ENCODE results near the gene NR3C2. TPM values are rescaled to one million over a fixed set of nuclear protein-coding genes. Genes with fewer than 3 reads are reported as not detected.
A peak's percentile ranks its signal among the peaks of the same experiment; 100 is the strongest.

The NR3C2 gene
- total RNA-seq, 1 experiment from 2014 or later, result 2.1 TPM

GRCh38 chr4:148435654-148436406, 6.4 kb downstream of the NR3C2 start:
- DNase-seq (ENCODE audit: low read depth), result no peak

DNA sequence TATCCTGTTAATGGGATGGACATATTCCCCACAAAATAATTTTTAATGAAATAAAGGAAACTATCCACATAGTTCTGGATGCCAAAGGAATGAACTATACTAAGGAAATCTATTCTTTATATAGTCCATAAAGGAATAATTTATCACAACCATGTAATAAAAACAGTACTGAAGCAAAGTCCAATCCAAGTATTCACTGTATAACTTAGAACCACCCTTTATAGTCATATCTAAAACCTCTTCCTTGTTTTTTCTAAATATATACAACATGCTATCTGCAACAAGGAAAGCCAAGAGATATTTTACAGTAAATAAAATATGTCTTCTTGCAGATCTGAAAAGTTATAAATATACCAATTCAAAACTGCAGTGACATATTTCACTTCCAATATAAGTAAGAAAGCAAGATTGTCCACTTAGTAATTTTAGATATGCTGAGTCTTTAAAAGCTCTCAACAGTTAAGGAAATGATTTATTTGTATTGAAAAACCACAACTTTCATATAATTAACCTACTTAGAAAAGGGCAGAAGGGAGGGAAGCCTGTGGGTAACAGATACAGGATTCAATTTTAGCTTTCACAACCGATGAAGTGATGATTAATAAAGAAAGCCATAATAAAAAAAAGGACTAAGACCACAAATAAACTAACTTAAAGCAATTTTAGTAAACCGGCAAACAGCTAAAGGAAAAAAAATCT, 8.0 kb downstream of the NR3C2 start:
- DNase-seq (ENCODE audit: low read depth), result no peak

DNA sequence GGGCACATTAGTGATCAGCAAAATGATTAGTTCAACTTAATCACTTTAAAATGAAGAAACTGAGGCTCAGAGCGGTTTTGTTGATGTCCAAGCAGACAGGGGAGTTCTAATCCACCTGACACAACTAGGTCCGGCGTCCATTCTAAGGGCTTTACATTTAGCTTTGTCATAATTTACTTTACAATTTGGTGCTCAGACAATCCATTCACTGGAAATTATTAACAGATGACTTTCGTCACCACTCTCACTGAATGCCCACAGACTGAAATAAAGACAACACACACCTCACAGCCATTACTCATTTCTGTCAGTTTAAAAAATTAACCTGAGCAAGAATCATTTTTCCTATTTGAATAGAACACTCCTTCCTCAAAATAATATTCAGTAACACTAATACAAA, 10.8 kb downstream of the NR3C2 start:
- DNase-seq (ENCODE audit: low read depth), result no peak

GRCh38 chr4:148430854-148431253, 11.4 kb downstream of the NR3C2 start:
- DNase-seq (ENCODE audit: low read depth), result no peak

GRCh38 chr4:148429206-148429605, 13.0 kb downstream of the NR3C2 start:
- no peak for DNase-seq (ENCODE audit: low read depth)

GRCh38 chr4:148426643-148427042, 15.6 kb downstream of the NR3C2 start:
- no peak for DNase-seq (ENCODE audit: low read depth)

DNA sequence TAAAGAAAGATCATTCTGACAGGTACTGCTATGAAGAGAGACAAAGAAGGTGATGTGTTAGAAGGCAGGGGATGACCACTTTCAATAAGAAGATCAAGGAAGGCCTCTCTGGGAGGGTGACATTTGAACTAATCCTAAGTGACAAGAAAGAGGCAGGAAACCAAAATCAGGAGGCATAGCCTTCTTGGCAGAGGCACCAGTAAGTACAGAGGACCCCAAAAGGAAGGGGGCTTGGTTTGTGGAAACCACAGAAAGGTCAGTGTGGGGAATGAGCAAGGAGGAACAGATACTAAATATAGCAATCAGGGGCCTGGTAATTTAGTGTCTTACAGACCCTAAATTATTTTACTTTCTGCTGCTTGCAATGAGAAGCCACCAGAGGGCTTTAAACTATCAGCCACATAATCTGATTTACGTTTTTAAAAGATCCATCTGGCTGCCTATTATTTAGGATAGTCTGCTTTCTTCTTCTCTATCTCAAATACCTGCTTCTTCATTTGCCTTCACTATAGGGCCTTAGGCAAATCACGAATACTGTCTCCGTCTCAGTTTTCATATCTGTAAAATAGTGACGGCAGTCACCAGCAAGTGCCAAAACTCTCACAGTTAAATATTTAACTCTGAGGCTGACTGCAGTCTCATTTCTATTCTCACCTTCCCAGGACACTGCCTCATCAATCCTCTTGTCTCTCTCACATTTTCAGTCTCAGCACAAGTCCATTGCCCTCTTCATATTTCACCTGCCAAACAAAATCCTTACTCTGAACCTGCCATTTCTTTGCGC, 16.7 kb downstream of the NR3C2 start:
- no peak for DNase-seq (ENCODE audit: low read depth)

GRCh38 chr4:148420397-148420796, 21.8 kb downstream of the NR3C2 start:
- DNase-seq (ENCODE audit: low read depth), result no peak

DNA sequence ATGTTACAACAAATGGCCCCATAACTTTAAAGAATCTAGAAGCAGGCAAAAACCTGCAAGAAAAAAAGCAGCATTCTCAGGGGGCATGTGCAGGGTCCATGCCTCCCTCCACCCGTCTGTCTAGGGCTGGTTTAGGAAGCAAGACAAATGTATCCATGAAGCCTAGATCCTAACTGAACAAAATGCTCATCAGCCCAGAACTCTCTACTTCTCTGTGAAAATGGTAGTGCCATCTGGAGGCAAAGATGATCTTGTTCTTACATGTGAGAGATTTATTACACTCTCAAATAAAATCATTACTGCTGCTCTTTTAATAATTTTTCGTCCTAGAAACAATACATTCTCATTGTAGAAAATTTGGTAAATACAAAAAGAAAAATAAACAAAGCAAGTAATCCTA, 26.7 kb downstream of the NR3C2 start:
- peak; percentile 47 for DNase-seq (ENCODE audit: low read depth)

DNA sequence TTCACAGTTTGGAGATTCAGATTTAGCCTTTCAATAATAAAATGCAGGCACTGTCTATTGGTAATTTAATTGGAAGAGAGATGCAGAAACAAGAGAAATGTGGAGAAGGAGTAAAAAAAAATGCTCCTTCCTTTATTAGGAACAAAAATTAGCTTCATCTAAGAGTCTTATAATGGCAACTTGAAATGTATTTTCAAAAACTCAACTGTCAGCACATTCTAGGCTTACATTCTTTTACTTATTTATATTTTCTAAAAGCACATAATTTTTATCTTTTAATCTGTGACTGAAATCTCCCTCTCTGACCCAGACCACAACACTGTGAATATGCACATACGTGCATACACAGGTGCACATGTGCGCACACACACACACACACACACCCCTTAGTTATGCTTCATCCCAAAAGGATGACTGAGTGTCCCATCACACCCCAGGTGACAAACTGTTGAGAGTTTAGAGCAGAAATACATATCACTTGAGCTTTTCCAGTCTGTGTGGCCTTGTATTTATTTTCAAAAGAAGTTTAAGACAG, 29.7 kb downstream of the NR3C2 start:
- no peak for DNase-seq (ENCODE audit: low read depth)

DNA sequence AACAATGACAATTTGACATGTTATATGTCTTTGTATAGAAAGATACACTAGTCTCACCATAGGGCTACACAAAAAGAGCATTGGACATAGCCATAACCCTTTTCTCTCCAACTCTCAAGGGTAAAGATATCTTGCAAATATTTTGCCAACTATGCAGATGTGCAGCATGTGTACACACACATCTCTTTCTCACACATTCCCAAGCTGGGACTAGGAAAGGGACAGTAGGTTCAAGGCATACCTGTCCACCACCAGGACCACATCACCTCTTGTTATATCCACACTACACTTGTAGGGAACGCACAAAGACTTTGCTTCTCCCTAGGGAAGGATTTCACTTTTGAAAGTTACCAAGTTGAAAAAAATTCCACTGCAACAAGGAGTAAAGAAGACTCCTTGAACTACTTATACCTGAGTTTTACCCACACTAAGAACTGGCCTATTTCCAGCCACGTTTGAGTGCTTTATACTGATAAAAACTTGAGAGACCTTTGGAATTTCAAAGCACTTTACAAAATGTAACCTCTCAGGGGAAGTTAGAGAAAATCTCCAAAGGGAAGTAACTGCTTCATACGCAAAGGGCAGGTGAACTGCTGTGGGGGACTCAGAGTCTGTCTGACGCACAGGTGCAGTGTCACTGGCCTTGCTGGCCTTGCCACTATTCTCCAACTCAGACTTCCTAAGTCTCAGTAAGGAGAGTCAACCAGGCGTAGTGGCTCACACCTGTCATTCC, 36.9 kb downstream of the NR3C2 start:
- DNase-seq (ENCODE audit: low read depth), result no peak

GRCh38 chr4:148398988-148399387, 43.2 kb downstream of the NR3C2 start:
- no peak for DNase-seq (ENCODE audit: low read depth)

DNA sequence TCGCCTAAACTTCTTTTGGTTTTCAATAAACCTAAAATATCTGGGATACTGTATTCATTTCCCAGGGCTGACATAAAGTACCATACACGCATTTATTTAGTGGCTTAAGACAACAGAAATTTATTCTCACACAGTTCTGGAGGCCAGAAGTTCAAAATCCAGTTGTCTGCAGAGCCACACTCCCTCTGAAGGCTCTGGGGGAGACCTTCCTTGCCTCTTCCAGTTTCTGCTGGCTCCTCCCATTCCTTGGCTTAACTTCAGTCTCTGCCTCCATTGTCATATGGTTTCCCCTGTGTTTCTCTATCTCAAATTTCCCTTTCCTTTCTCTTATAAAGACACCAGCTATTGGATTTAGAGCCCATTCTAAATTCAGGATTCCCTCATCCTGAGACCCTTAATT, 44.4 kb downstream of the NR3C2 start:
- DNase-seq (ENCODE audit: low read depth), result no peak

- no peak for DNase-seq (ENCODE audit: low read depth)
These were observed 45.1 kb downstream of the NR3C2 start for GRCh38 chr4:148396986-148397673.

DNA sequence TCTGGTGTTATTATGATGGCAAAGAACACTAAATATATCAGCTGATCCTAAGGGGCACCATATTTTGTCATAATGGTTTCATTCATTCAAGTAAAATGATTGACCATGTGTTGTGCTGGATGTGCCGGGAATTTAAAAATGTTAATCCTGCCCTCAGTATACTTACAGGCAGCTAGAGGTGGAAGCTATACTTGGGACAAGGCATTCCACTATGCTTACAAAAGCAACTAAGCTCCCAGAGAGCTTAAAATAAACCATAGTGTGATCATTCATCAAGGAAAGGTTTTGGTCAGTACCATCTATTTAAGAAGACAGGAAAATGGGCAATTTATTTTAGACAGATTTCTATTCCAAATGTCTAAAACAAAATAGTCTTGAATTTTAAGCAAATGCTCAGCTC, 46.4 kb downstream of the NR3C2 start:
- no peak for DNase-seq (ENCODE audit: low read depth)

- DNase-seq (ENCODE audit: low read depth), result peak; percentile 2
These were observed 51.2 kb downstream of the NR3C2 start for GRCh38 chr4:148391056-148391455.

- DNase-seq (ENCODE audit: low read depth), result no peak
These were observed 51.9 kb downstream of the NR3C2 start for GRCh38 chr4:148390311-148390710.

DNA sequence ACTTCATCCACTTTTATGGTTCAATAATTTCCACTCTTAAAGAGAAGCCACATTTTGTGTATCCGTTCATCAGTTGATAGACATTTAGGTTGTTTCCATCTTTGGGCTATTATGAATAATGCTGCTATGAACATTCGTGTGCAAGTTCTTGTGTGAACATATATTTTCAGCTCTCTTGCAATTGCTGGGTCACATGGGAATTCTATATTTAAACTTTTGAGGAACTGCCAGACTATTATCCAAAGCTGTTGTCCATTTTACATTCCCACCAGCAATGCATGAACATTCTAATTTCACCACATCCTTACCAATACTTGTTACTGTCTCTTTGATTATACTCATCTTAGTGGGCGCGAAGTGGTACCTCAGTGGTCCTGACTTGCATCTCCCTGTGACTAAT, 61.9 kb downstream of the NR3C2 start:
- no peak for DNase-seq (ENCODE audit: low read depth)

GRCh38 chr4:148376151-148376550, 66.1 kb downstream of the NR3C2 start:
- peak; percentile 85 for DNase-seq (ENCODE audit: low read depth)

DNA sequence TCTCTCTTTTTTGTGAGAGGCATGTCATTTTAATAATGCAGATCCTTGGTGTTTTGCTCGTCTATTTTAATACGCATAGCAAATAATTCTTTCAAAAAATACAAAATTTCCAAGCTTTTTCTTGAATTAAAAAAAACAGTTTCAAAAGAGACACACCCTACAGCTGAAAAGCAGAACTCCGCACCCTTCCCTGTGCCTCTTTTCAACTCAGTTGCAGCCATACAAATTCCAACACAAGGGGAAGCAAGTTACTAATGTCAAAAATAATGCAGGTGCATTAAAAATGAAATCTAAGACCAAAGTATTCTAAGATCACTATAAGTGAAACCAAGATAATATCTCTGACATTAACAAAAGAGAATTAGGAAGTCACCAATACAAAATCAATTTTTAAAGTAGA, 66.6 kb downstream of the NR3C2 start:
- no peak for DNase-seq (ENCODE audit: low read depth)

DNA sequence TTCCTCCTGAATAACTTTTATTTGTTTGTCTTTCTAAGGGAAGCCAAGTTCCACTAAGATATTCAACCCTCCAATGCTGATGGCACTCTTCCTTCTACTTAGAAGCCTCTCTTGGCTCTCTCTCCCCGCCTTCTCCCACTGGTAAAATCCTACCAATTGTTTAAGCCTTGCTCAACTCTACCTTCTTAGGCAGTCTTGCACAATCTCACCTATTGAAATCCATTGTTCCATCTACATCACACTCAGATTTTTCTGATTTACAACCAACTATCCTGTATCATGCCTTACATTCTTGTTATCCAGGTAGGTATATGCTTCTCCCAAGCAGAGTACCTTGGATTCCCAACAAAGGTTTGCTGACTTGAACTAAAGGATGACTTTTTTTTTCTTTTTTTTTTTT, 69.1 kb downstream of the NR3C2 start:
- no peak for DNase-seq (ENCODE audit: low read depth)
